Suprapubic skin (tissue), 4 donors: ENCODE data around the gene PIWIL4. TPM values are rescaled to one million over a fixed set of nuclear protein-coding genes. Genes with fewer than 3 reads are reported as not detected.
"Not testable (repeated sequence)": the region's sequence is repeated elsewhere in the genome, so short reads cannot be mapped to it uniquely, and the experiment has no call there.

Source experiments
- DNase-seq, 2 donors: peaks; one replicate each; pipeline ENCODE4 v3.0.0-alpha.2; 2019; ENCODE audit warnings: low spot score in 2 of 2
- H3K27ac ChIP-seq: fragments of 200-600 bp; sonication (generic); one replicate; pipeline ENCODE4 v1.5.1; 2019
- H3K27me3 ChIP-seq: fragments of 200-600 bp; sonication (generic); one replicate; pipeline ENCODE4 v1.5.1; 2019
- H3K36me3 ChIP-seq: fragments of 200-600 bp; sonication (generic); one replicate; pipeline ENCODE4 v1.5.1; 2019
- H3K4me1 ChIP-seq: fragments of 200-600 bp; sonication (generic); one replicate; pipeline ENCODE4 v1.5.1; 2019
- H3K4me3 ChIP-seq: fragments of 200-600 bp; sonication (generic); one replicate; pipeline ENCODE4 v1.5.1; 2019; ENCODE audit warnings: mild to moderate bottlenecking
- H3K9me3 ChIP-seq: fragments of 200-600 bp; sonication (generic); one replicate; pipeline ENCODE4 v1.5.1; 2019
- EP300 ChIP-seq: sonication (generic); formaldehyde crosslinking; IDR thresholded peaks from one replicate; pipeline ENCODE4 v1.6.1; 2017; ENCODE audit warnings: antibody characterized with exemption
- POLR2A ChIP-seq, 2 donors: fragments of 450-650 bp; IDR thresholded peaks; one replicate each; pipeline ENCODE4 v1.6.1; 2017; ENCODE audit warnings: antibody characterized with exemption in 2 of 2, mild to moderate bottlenecking in 2 of 2, moderate library complexity in 2 of 2
- POLR2AphosphoS5 ChIP-seq, 3 donors: sonication (generic); formaldehyde crosslinking; IDR thresholded peaks; one replicate each; pipeline ENCODE4 v1.6.1; 2017; ENCODE audit warnings: antibody characterized with exemption in 3 of 3
- WGBS: methylation state at CpG from one replicate; pipeline ENCODE4 v1.1.5; 2018; 5-methylcytosine and 5-hydroxymethylcytosine counted together
- total RNA-seq, 4 donors: library from RNA; depleted of rRNA; stranded (reverse); fragments of >200 nt; gene quantifications; one replicate each; pipeline ENCODE4 v1.1.0, GENCODE V29; 2016
- TF ChIP-seq, protein P1 (sequence below), 2 donors: fragments of 200-600 bp in 1 of 2; fragments of 450-650 bp in 1 of 2; sonication (generic) in 1 of 2; IDR thresholded peaks; one replicate each; pipeline ENCODE4 v1.5.1; 2016 to 2019; ENCODE audit warnings: antibody characterized with exemption in 2 of 2, mild to moderate bottlenecking in 1 of 2, moderate library complexity in 1 of 2

The PIWIL4 gene
- total RNA-seq, 4 donors from 2014 or later, result 0.91 to 2.5 (median 1.8) TPM

DNA sequence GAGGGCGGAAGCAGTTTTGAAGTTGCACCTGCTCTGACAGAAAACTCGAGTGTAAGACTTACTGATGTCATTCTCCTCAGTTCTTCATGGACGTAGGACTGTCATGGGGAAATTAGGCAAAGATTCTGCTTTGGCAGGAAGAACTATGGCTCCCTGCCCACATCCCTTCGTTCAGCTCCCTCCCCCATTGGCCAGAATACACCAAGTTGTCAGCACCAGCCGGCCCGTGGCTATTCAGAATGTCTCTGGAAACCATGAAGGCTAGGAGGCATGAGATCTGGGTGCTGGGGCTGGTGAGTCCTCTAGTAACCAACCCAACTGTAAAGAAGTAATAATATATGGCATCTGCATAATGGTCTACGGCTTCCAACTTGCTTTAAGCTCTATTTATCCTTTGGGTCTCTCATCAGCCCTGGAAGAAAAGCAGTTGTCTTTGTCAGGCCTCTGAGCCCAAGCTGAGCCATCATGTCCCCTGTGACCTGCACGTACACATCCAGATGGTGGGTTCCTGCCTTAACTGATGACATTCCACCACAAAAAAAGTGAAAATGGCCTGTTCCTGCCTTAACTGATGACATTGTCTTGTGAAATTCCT is 74.1 kb downstream of the PIWIL4 start:
- H3K36me3 ChIP-seq, result no peaks in the 10 kb centered on the region
- H3K27me3 ChIP-seq, result no peaks in the 10 kb centered on the region
- H3K9me3 ChIP-seq, result no peaks in the 10 kb centered on the region
- H3K4me1 ChIP-seq, result peaks cover 16% of the 10 kb centered on the region
- DNase-seq, result no peak
- WGBS, result 59% methylated on average over 8 of the region's 8 CpGs
- TF ChIP-seq EP300 (no peak), POLR2AphosphoS5 (IDR thresholded peaks at IDR 0.05) (no peak), POLR2A (IDR thresholded peaks at IDR 0.05) (no peak)
- TF ChIP-seq, protein P1, sequence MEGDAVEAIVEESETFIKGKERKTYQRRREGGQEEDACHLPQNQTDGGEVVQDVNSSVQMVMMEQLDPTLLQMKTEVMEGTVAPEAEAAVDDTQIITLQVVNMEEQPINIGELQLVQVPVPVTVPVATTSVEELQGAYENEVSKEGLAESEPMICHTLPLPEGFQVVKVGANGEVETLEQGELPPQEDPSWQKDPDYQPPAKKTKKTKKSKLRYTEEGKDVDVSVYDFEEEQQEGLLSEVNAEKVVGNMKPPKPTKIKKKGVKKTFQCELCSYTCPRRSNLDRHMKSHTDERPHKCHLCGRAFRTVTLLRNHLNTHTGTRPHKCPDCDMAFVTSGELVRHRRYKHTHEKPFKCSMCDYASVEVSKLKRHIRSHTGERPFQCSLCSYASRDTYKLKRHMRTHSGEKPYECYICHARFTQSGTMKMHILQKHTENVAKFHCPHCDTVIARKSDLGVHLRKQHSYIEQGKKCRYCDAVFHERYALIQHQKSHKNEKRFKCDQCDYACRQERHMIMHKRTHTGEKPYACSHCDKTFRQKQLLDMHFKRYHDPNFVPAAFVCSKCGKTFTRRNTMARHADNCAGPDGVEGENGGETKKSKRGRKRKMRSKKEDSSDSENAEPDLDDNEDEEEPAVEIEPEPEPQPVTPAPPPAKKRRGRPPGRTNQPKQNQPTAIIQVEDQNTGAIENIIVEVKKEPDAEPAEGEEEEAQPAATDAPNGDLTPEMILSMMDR (IDR thresholded peaks at IDR 0.05), result no peak
- H3K27ac ChIP-seq, result no peak overlapping the region
- no peak overlapping the region for H3K4me3 ChIP-seq

DNA sequence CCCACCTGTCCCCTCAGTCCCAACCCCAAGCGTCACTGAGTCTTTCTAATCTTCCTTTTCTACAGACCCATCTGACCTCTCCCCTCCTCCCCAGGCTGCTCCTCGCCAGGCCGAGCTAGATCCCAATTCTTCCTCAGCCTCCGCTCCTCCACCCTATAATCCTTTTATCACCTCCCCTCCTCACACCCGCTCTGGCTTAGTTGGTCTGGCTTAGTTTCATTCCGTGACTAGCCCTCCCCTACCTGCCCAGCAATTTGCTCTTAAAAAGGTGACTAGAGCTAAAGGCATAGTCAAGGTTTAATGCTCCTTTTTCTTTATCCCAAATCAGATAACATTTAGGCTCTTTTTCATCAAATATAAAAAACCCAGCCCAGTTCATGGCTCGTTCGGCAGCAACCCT is 76.0 kb downstream of the PIWIL4 start:
- peaks cover 12% of the 10 kb centered on the region for H3K4me1 ChIP-seq
- H3K9me3 ChIP-seq, H3K4me3 ChIP-seq, DNase-seq, H3K36me3 ChIP-seq, H3K27me3 ChIP-seq, H3K27ac ChIP-seq: not testable (repeated sequence)
- 79% methylated on average over 7 of the region's 8 CpGs for WGBS

GRCh38 chr11:94647926-94648325 is 80.8 kb downstream of the PIWIL4 start:
- WGBS, result 66% methylated on average over 3 of the region's 3 CpGs
- no peak overlapping the region for H3K4me3 ChIP-seq
- no peak for TF ChIP-seq EP300
- TF ChIP-seq POLR2AphosphoS5 (IDR thresholded peaks at IDR 0.05), result no peak
- no peaks in the 10 kb centered on the region for H3K27me3 ChIP-seq
- H3K4me1 ChIP-seq, result peaks cover 7% of the 10 kb centered on the region
- H3K36me3 ChIP-seq, result no peaks in the 10 kb centered on the region
- DNase-seq, result no peak
- H3K9me3 ChIP-seq, result no peaks in the 10 kb centered on the region
- no peak overlapping the region for H3K27ac ChIP-seq

DNA sequence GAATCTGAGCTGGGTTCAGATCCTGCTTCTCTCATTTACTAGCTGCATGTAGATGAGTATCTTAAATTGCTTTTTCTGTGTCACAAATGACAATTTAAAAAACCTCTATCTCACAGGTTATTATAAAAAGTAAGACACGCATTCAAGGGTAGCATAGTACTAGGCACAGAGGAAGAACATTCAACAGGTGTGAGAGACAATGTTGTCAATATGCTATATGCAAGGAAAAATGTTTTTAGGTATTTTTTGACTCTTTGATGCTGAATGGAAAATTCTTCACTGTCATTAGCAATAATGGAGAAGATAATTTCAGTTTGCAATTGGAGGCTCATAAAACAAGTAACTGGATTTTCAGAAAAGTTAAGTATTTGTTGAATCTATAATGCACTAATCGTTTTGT is 81.6 kb downstream of the PIWIL4 start:
- no peak for DNase-seq
- WGBS, result 74% methylated on average over 2 of the region's 2 CpGs
- Histone ChIP-seq H3K27ac (no peak overlapping the region), H3K36me3 (no peaks in the 10 kb centered on the region), H3K27me3 (no peaks in the 10 kb centered on the region), H3K4me3 (no peak overlapping the region), H3K4me1 (peaks cover 7% of the 10 kb centered on the region), H3K9me3 (no peaks in the 10 kb centered on the region)
- no peak for TF ChIP-seq EP300
- TF ChIP-seq POLR2A (IDR thresholded peaks at IDR 0.05), result no peak
- no peak for TF ChIP-seq POLR2AphosphoS5 (IDR thresholded peaks at IDR 0.05)
- TF ChIP-seq, protein P1 (IDR thresholded peaks at IDR 0.05), result no peak

GRCh38 chr11:94649254-94649653 is 82.1 kb downstream of the PIWIL4 start:
- Histone ChIP-seq H3K36me3 (no peaks in the 10 kb centered on the region), H3K27me3 (no peaks in the 10 kb centered on the region), H3K27ac (no peak overlapping the region), H3K4me3 (no peak overlapping the region), H3K4me1 (peaks cover 7% of the 10 kb centered on the region), H3K9me3 (no peaks in the 10 kb centered on the region)
- DNase-seq, result no peak
- 53% methylated on average over 2 of the region's 2 CpGs for WGBS
- TF ChIP-seq POLR2AphosphoS5 (IDR thresholded peaks at IDR 0.05), result no peak
- TF ChIP-seq, protein P1 (IDR thresholded peaks at IDR 0.05), result no peak
- TF ChIP-seq EP300, result no peak
- TF ChIP-seq POLR2A (IDR thresholded peaks at IDR 0.05), result no peak

DNA sequence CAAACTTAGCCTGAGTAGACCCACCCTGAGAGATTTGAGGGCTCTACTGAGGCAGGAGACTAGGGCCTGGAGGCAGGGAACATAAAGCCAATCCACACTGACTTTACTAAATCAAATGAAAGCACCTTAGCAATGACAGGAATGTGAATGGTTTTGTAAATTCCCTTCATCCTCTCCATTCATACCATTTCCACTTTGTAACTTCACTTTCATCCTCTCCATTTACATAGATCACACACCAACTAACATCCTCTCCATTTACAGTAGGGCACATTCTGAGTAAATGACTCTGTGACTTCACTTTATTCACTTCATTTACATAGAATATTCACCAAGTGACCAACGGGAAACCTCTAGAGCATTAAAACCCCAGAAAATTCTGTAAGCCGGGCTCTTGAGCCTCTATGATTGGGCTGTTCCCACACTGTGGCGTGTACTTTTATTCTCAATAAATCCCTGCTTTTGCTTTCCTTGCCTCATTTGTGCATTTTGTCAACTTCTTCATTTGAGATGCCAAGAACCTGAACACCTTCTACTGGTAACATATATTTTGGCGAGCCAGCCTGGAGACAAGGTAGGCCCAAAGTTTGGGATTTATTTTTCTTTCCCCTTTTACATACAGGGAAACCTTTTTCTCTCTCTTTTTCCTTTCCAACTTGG is 82.9 kb downstream of the PIWIL4 start:
- Histone ChIP-seq H3K27me3 (no peaks in the 10 kb centered on the region), H3K9me3 (no peaks in the 10 kb centered on the region), H3K4me1 (peaks cover 7% of the 10 kb centered on the region), H3K36me3 (no peaks in the 10 kb centered on the region), H3K4me3 (no peak overlapping the region), H3K27ac (no peak overlapping the region)
- no peak for DNase-seq
- WGBS, result 81% methylated on average over 4 of the region's 4 CpGs
- TF ChIP-seq POLR2A (IDR thresholded peaks at IDR 0.05), result no peak
- TF ChIP-seq, protein P1 (IDR thresholded peaks at IDR 0.05), result no peak
